ENCODE results near the gene FEV. TPM values are rescaled to one million over a fixed set of nuclear protein-coding genes. Genes with fewer than 3 reads are reported as not detected.
A peak's percentile ranks its signal among the peaks of the same experiment; 100 is the strongest.

Gene FEV
- total RNA-seq, 5 donors from 2014 or later (not counting 1 experiment from before 2014, with no cell fraction given) = not detected

DNA sequence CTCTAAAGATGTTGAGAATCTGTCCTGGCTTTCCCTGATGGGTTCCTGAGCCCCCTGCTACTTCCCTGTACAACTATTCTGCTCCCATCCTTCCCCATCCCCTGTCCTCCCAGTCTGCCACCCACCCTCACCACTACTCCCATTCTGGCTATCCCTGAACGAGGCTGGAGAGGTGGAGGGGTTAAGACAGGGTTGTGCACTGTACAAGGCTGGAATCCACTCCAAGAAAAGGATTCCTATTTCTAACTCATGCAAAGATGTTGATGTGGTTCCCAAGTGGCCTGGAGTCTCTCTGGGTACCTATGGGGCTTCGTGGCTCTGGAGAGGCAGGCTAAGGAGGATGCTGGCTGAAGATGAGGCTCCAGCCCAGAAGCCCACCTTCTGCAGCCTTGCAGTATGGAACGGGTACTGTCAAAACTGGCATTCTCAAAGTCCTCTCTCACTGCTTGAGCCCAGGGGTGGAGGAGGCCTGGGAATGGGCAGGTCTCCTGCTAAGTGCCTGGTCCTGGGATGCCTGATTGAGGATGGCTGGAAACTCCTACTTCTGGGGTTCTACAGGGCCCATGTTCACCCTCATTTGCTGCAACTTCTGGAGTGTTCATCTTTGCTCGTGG, 1.3 kb upstream of the FEV start:
- ATAC-seq (replicated peaks in 1 of 4) = no peak
- ChIA-PET CTCF (no interaction called here), POLR2A (no interaction called here)
- Mint-ChIP-seq H3K27ac (no peak overlapping the region), H3K27me3 (peaks cover 72 to 88% of the 10 kb centered on the region in 2 donors), H3K36me3 (no peaks in the 10 kb centered on the region), H3K4me1 (peaks cover 22 to 26% (median 24%) of the 10 kb centered on the region in 3 donors), H3K4me3 (peak overlapping the region in 1 of 3 donors; percentile 58), H3K9me3 (no peaks in the 10 kb centered on the region)
- 46% methylated on average over 3 of the region's 4 CpGs for WGBS (ENCODE audit: insufficient coverage)
- Histone ChIP-seq H3K36me3 (ENCODE audit: control insufficient read depth in 2 of 2, extremely low read depth in 1 of 2, insufficient read depth in 1 of 2, low read length in 1 of 2) (no peaks in the 10 kb centered on the region), H3K4me1 (ENCODE audit: control insufficient read depth in 1 of 2, extremely low read depth in 1 of 2, insufficient read depth in 2 of 2, low read length in 2 of 2) (peaks cover 2 to 30% of the 10 kb centered on the region in 2 experiments), H3K4me3 (ENCODE audit: control insufficient read depth in 1 of 2, extremely low read depth in 1 of 2, low read length in 1 of 2) (no peak overlapping the region), H3K27me3 (replicated peaks in 1 of 2; ENCODE audit: control insufficient read depth in 2 of 2, extremely low read depth in 1 of 2, insufficient read depth in 2 of 2, low read length in 1 of 2) (peaks cover 23 to 94% of the 10 kb centered on the region in 2 experiments), H3K27ac (ENCODE audit: low read length) (no peak overlapping the region), H3K9me3 (no peaks in the 10 kb centered on the region)
- DNase-seq = no peak

DNA sequence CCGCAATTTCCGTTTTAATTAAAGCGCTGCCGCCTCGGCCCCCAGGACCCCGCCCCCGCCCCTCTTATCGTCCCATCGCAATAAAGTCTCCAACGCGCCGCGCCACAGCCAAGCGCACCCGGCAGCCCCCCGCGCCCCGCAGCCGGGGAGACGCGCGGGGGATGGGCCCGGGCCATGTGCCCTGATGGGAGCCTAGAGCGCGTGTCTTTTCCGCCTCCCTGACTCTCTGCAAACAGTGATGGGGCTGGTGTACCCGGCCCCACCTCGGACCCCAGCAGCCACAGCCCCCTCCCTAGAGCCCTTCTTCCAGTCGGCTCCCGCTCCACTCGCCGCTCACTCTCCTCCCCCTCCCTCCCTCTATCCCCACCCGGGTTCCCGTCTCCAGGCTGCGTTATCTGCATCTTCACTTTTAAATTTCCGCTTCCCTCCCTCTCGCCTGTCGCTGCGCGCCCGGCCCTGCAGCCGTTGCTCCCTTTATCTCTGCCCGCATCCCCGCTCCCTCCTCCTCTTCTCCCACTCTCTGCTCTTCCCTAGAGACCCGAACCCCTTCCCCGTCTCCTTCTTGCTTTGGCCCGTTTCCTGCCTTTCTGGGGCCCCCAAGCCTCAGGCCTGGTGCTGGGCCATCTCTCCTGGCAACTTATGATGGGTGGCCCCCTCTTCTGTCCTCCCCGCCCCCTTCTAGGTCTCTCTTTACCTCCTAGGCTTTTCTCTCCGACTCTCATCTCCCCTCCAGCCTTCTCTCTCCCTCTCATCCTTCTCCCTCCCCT, 524 bp upstream of the FEV start:
- Histone ChIP-seq H3K27ac (ENCODE audit: low read length) (no peak overlapping the region), H3K36me3 (ENCODE audit: control insufficient read depth in 2 of 2, extremely low read depth in 1 of 2, insufficient read depth in 1 of 2, low read length in 1 of 2) (no peaks in the 10 kb centered on the region), H3K4me1 (ENCODE audit: control insufficient read depth in 1 of 2, extremely low read depth in 1 of 2, insufficient read depth in 2 of 2, low read length in 2 of 2) (peaks cover 8 to 37% of the 10 kb centered on the region in 2 experiments), H3K4me3 (ENCODE audit: control insufficient read depth in 1 of 2, extremely low read depth in 1 of 2, low read length in 1 of 2) (no peak overlapping the region), H3K9me3 (no peaks in the 10 kb centered on the region), H3K27me3 (replicated peaks in 1 of 2; ENCODE audit: control insufficient read depth in 2 of 2, extremely low read depth in 1 of 2, insufficient read depth in 2 of 2, low read length in 1 of 2) (peaks cover 22 to 94% of the 10 kb centered on the region in 2 experiments)
- no peak overlapping the region for H3K27ac Mint-ChIP-seq
- H3K27me3 Mint-ChIP-seq = peaks cover 71 to 85% of the 10 kb centered on the region in 2 donors
- peak overlapping the region in 1 of 3 donors; percentile 58 for H3K4me3 Mint-ChIP-seq
- WGBS (ENCODE audit: insufficient coverage) = 4% methylated on average over 35 of the region's 49 CpGs
- no peaks in the 10 kb centered on the region for H3K9me3 Mint-ChIP-seq
- H3K36me3 Mint-ChIP-seq = no peaks in the 10 kb centered on the region
- ChIA-PET POLR2A (no interaction called here), CTCF (no interaction called here)
- ATAC-seq (replicated peaks in 1 of 4) = no peak
- peaks cover 27 to 33% (median 29%) of the 10 kb centered on the region in 3 donors for H3K4me1 Mint-ChIP-seq
- DNase-seq = no peak

DNA sequence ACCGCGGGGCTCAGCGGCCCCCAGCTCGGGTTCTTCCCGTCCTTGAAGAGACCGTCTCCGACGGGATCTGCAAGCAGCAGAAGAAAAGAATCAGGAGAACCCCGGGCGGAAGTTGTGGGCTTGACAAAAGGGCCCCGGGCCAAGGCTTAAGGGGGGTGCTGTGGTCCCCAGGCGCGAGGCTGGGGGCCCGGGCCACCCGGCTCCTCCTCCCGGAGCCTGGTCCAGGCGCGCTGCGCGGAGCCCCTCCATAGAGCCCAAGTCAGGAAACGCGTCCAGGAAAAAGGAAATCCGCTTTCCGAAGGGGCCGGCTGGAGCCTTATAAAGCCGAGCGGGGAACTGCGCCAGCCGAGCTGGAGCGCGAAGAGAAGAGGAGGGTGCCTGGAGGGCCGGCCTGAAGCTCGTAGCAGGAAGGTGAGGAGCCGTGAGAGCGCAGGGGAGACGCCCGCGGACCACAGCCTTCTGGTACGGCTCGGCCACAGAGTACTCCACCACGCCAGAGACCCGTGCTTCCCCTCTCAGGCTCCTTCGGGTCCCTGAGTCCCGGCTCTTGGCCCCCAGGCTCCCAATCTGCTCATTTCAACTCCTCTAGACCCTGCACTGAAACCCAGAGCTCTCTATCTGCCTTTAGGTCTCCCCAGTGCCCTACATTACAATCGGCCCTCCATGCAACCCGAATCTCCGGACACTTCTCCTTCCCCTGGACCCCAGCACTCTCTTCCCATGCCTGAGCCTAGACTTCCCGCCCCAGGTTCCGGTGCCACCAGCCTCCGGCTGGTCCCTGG, 554 bp downstream of the FEV start:
- ChIA-PET POLR2A (no interaction called here), CTCF (interaction anchor here in 1 of 2 donors (0.6 kb wide), 1 partner anchor 44 kb away, joined by 3 read pairs; no protein-coding TSS in a partner anchor)
- Mint-ChIP-seq H3K36me3 (no peaks in the 10 kb centered on the region), H3K27ac (no peak overlapping the region), H3K4me3 (peak overlapping the region in 1 of 3 donors; percentile 61), H3K27me3 (peaks cover 71 to 82% of the 10 kb centered on the region in 2 donors), H3K9me3 (no peaks in the 10 kb centered on the region), H3K4me1 (peaks cover 32 to 40% (median 39%) of the 10 kb centered on the region in 3 donors)
- DNase-seq (no peak), ATAC-seq (replicated peaks in 1 of 4) (no peak)
- Histone ChIP-seq H3K27ac (ENCODE audit: low read length) (no peak overlapping the region), H3K27me3 (replicated peaks in 1 of 2; ENCODE audit: control insufficient read depth in 2 of 2, extremely low read depth in 1 of 2, insufficient read depth in 2 of 2, low read length in 1 of 2) (peaks cover 19 to 94% of the 10 kb centered on the region in 2 experiments), H3K36me3 (ENCODE audit: control insufficient read depth in 2 of 2, extremely low read depth in 1 of 2, insufficient read depth in 1 of 2, low read length in 1 of 2) (no peaks in the 10 kb centered on the region), H3K4me3 (ENCODE audit: control insufficient read depth in 1 of 2, extremely low read depth in 1 of 2, low read length in 1 of 2) (no peak overlapping the region), H3K4me1 (ENCODE audit: control insufficient read depth in 1 of 2, extremely low read depth in 1 of 2, insufficient read depth in 2 of 2, low read length in 2 of 2) (peaks cover 10 to 47% of the 10 kb centered on the region in 2 experiments), H3K9me3 (no peaks in the 10 kb centered on the region)
- 1% methylated on average over 50 of the region's 50 CpGs for WGBS (ENCODE audit: insufficient coverage)

DNA sequence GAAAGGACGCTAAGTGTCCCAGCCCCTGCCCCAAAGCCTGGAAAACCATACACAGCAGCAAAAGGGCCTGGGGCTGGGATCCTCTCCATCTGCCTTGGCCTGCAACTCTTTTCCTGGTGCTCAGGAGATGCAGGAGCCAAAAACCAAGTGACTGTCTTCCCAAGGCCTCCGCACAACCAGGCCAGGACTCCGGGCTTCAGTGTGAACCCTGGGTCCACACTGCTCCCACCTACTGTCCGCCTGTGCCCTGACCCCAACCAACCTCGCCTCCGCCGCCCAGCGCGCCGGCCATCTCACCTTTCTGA, 1.1 kb downstream of the FEV start:
- Mint-ChIP-seq H3K4me3 (peak overlapping the region in 1 of 3 donors; percentile 83), H3K27me3 (peaks cover 68 to 80% of the 10 kb centered on the region in 2 donors), H3K9me3 (no peaks in the 10 kb centered on the region), H3K4me1 (peaks cover 32 to 40% (median 40%) of the 10 kb centered on the region in 3 donors), H3K36me3 (no peaks in the 10 kb centered on the region), H3K27ac (no peak overlapping the region)
- 12% methylated on average over 4 of the region's 10 CpGs for WGBS (ENCODE audit: insufficient coverage)
- Histone ChIP-seq H3K4me3 (ENCODE audit: control insufficient read depth in 1 of 2, extremely low read depth in 1 of 2, low read length in 1 of 2) (no peak overlapping the region), H3K27me3 (replicated peaks in 1 of 2; ENCODE audit: control insufficient read depth in 2 of 2, extremely low read depth in 1 of 2, insufficient read depth in 2 of 2, low read length in 1 of 2) (peaks cover 19 to 94% of the 10 kb centered on the region in 2 experiments), H3K36me3 (ENCODE audit: control insufficient read depth in 2 of 2, extremely low read depth in 1 of 2, insufficient read depth in 1 of 2, low read length in 1 of 2) (no peaks in the 10 kb centered on the region), H3K4me1 (ENCODE audit: control insufficient read depth in 1 of 2, extremely low read depth in 1 of 2, insufficient read depth in 2 of 2, low read length in 2 of 2) (peaks cover 10 to 47% of the 10 kb centered on the region in 2 experiments), H3K27ac (ENCODE audit: low read length) (no peak overlapping the region), H3K9me3 (no peaks in the 10 kb centered on the region)
- POLR2A ChIA-PET = no interaction called here
- no peak for DNase-seq
- CTCF ChIA-PET = no interaction called here
- ATAC-seq (replicated peaks in 1 of 4) = no peak

DNA sequence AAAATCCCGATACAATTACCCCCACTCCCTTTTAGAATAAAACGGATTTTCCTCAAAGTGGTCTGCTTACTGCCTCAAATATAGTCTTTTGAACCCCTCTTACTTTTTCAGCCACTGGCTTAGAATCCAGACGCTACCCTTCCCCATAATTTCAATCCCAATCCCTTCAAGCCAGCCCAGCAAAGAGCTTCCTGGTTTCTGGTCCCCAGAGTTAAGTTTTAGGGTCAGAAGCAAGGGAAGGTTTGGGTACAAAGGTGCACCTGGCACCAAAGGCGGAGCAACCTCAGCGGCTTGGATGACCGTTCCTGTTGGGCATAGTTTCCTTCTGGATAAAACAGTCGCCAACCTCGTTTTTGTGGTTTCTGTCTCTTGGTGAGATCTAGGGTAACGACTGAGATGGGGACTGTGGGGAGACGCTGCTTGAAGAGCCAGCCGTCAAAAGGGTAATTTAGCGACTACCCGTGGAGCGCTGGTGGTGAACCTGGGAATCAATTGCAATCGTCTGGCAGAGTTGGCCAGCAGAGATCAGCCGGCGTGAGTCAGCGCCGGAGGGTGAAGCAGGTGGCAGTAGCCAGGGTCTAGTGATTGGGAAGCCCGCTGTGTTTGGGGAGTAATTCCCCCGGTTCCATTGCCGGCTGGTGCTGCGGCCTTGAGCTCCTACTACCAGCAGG, 1.6 kb downstream of the FEV start:
- Histone ChIP-seq H3K9me3 (no peaks in the 10 kb centered on the region), H3K4me3 (ENCODE audit: control insufficient read depth in 1 of 2, extremely low read depth in 1 of 2, low read length in 1 of 2) (no peak overlapping the region), H3K27me3 (replicated peaks in 1 of 2; ENCODE audit: control insufficient read depth in 2 of 2, extremely low read depth in 1 of 2, insufficient read depth in 2 of 2, low read length in 1 of 2) (peaks cover 19 to 94% of the 10 kb centered on the region in 2 experiments), H3K27ac (ENCODE audit: low read length) (no peak overlapping the region), H3K4me1 (ENCODE audit: control insufficient read depth in 1 of 2, extremely low read depth in 1 of 2, insufficient read depth in 2 of 2, low read length in 2 of 2) (peaks cover 10 to 47% of the 10 kb centered on the region in 2 experiments), H3K36me3 (ENCODE audit: control insufficient read depth in 2 of 2, extremely low read depth in 1 of 2, insufficient read depth in 1 of 2, low read length in 1 of 2) (no peaks in the 10 kb centered on the region)
- Mint-ChIP-seq H3K36me3 (no peaks in the 10 kb centered on the region), H3K9me3 (no peaks in the 10 kb centered on the region), H3K27me3 (peaks cover 64 to 80% of the 10 kb centered on the region in 2 donors), H3K27ac (peak overlapping the region in 1 of 2 donors; percentile 23), H3K4me3 (peak overlapping the region in 1 of 3 donors; percentile 83), H3K4me1 (peaks cover 32 to 40% (median 40%) of the 10 kb centered on the region in 3 donors)
- ATAC-seq (replicated peaks in 1 of 4) = no peak
- 16% methylated on average over 22 of the region's 23 CpGs for WGBS (ENCODE audit: insufficient coverage)
- POLR2A ChIA-PET = no interaction called here
- CTCF ChIA-PET = interaction anchor here in 1 of 2 donors (0.6 kb wide), 1 partner anchor 12 kb away, joined by 3 read pairs; no protein-coding TSS in a partner anchor
- no peak for DNase-seq
